ENCODE measurements around the gene ABTB2.
A peak's percentile ranks its signal among the peaks of the same experiment; 100 is the strongest.

ABTB2 gene

DNA sequence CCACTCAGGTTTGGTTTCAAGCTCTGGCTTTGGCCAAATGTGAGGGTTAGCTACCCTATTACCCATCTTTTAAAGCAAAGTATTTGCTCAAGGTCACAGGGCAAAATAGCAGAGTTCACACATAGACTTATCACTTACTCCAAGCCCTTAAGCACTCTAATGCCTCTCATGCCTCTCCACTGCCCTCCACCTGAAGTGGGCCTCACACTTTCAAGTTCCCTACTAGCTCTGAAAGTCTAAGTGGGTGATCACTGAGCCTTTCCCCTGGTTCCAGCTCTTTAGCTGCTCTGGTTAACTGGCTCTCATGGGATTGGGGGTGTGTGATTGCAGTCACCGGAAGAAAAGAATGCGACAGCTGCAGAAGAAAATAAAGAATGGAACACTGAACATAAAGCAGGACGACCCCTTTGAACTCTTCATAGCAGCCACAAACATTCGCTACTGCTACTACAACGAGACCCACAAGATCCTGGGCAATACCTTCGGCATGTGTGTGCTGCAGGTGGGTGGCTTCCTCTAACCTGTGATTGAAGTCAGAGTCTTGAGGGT is 246.0 kb downstream of the ABTB2 start:
- in situ Hi-C loops (cut with HindIII; ENCODE audit: low pct_ligation_motif_present, low sequenced_read_pairs): no loop called here
- H3K4me3 ChIP-seq (ENCODE audit: low read depth, low read length): no peak overlapping the region
- DNase-seq: no peak
- peaks cover 67% of the 10 kb centered on the region for H3K36me3 ChIP-seq (replicated peaks)
- TF ChIP-seq, protein P1, sequence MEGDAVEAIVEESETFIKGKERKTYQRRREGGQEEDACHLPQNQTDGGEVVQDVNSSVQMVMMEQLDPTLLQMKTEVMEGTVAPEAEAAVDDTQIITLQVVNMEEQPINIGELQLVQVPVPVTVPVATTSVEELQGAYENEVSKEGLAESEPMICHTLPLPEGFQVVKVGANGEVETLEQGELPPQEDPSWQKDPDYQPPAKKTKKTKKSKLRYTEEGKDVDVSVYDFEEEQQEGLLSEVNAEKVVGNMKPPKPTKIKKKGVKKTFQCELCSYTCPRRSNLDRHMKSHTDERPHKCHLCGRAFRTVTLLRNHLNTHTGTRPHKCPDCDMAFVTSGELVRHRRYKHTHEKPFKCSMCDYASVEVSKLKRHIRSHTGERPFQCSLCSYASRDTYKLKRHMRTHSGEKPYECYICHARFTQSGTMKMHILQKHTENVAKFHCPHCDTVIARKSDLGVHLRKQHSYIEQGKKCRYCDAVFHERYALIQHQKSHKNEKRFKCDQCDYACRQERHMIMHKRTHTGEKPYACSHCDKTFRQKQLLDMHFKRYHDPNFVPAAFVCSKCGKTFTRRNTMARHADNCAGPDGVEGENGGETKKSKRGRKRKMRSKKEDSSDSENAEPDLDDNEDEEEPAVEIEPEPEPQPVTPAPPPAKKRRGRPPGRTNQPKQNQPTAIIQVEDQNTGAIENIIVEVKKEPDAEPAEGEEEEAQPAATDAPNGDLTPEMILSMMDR (IDR thresholded peaks at IDR 0.05; ENCODE audit: low read depth, low read length, missing control alignments): no peak
- no peak overlapping the region for H3K27ac ChIP-seq
- no peaks in the 10 kb centered on the region for H3K27me3 ChIP-seq (replicated peaks)

DNA sequence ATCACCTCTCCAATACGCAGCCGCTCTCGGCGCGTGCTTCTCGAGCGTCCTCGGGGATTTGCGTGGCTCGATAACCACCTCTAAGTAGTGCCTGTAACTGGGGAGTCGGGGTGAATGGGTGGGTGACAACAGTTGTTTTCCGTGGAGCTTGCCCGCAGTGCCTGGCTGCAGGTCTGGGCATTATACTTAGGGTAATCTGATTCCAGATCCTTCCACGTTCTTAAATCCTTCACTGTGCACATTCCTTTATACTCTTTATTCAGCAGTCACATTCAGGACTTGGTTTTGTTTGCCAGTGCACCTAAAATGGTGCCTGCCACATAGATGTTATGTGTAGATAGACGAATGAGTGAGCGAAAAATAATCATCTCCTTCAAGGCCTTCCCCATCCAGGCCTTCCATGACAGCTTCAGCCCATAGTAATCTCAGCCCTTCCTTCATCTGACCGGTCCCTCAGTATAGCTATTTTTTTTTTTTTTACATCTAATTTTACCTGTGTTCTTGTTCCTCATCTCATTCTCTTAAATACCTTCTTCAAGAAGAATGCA is 251.8 kb downstream of the ABTB2 start:
- Histone ChIP-seq H3K4me3 (ENCODE audit: low read depth, low read length) (peak overlapping the region; percentile 92), H3K36me3 (replicated peaks) (peaks cover 34% of the 10 kb centered on the region), H3K27ac (peak overlapping the region; percentile 84), H3K27me3 (replicated peaks) (no peaks in the 10 kb centered on the region)
- peak; percentile 12 for DNase-seq
- in situ Hi-C loops (cut with HindIII; ENCODE audit: low pct_ligation_motif_present, low sequenced_read_pairs): no loop called here
- TF ChIP-seq, protein P1 (IDR thresholded peaks at IDR 0.05; ENCODE audit: low read depth, low read length, missing control alignments): no peak

DNA sequence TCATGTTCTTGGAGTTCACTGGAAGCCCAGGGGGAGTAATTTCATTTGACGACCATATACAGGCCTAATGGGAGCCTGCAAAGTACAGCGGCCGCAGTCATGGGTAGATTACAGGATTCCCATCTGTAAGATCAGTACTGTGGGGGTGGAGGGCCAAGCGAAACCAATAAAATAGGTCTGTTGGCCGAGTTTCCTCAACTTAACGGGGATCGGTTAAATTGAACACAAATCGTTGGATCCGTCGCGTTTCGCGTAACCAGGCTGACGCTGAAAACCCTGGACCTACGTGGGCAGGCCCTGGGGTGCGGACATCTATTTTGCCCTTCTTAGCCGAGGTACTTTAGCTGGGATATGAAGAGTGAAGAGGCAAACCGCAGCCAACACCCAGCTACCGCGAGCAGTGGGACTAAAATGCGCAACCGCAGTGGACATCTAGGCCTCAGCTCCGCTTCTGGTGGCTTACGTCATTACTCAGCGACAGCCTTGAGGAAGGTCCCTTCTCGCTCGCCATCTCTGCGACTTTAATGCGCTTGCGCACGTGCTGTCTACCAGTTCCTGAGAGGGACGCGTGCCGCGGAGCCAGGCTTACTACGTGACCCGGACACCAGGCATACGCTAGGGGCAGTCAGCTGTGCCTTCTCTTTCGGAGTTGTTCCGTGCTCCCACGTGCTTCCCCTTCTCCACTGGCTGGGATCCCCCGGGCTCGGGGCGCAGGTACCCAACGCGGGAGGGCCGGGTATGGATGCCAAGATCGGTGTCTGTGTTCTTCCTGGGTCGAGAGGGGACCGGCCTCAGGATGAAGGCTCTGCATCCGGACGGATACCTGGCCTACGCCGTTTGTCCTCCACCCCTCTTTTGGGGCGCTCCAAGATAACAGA is 252.5 kb downstream of the ABTB2 start, which contains the start of gene NAT10:
NAT10 (plus strand) TSS at position 551 of the 878 bp plus-strand sequence. CDS start 2,597 bp downstream, outside the sequence.
- TF ChIP-seq, protein P1 (IDR thresholded peaks at IDR 0.05; ENCODE audit: low read depth, low read length, missing control alignments): peak; percentile 22
- peak within 1 kb of the TSS; percentile 84 for H3K27ac ChIP-seq
- H3K27me3 ChIP-seq (replicated peaks): no peaks in the 10 kb centered on the region
- in situ Hi-C loops (cut with HindIII; ENCODE audit: low pct_ligation_motif_present, low sequenced_read_pairs): no loop called here
- DNase-seq: peak; percentile 98
- H3K36me3 ChIP-seq (replicated peaks): peaks cover 36% of the 10 kb centered on the region
- H3K4me3 ChIP-seq (ENCODE audit: low read depth, low read length): peak within 1 kb of the TSS; percentile 92

DNA sequence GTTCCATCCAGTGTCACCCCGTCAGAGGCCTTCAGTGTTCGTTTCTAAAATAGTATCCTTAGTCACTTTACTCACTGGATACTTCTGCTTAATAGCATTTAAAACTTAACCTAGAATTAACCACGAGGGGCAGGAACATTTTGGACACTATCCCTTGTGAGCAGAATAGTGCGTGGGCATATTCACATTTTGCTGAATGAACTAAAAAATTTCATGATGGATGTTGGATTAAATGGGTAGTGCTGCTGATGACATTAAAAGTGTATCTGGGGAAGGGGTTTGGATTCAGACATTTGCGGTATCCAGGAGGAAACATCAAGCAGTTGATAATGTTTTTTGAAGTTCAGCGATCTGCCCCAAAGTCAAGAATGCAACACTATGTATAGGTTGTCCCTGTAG is 253.1 kb downstream of the ABTB2 start:
- Histone ChIP-seq H3K4me3 (ENCODE audit: low read depth, low read length) (peak overlapping the region; percentile 92), H3K36me3 (replicated peaks) (peaks cover 36% of the 10 kb centered on the region), H3K27ac (peak overlapping the region; percentile 84), H3K27me3 (replicated peaks) (no peaks in the 10 kb centered on the region)
- no peak for DNase-seq
- TF ChIP-seq, protein P1 (IDR thresholded peaks at IDR 0.05; ENCODE audit: low read depth, low read length, missing control alignments): no peak
- in situ Hi-C loops (cut with HindIII; ENCODE audit: low pct_ligation_motif_present, low sequenced_read_pairs): no loop called here

Measured in brain microvascular endothelial cell (primary cell).